DOHH2 (cell line): ENCODE measurements around the gene SCYL1.
"Not testable (repeated sequence)": the region's sequence is repeated elsewhere in the genome, so short reads cannot be mapped to it uniquely, and the experiment has no call there.

ENCODE experiments used
- EZH2phosphoT487 ChIP-seq: fragments of 200-600 bp; sonication (generic); IDR thresholded peaks from 2 replicates; pipeline ENCODE4 v1.6.1; 2017; ENCODE audit warnings: borderline replicate concordance, mild to moderate bottlenecking, antibody characterized with exemption, low read length, moderate library complexity, mixed read lengths
- TF ChIP-seq, protein P1 (sequence below): fragments of 200-600 bp; sonication (generic); IDR thresholded peaks from one replicate; pipeline ENCODE4 v1.5.1; 2014; ENCODE audit warnings: antibody characterized with exemption, mild to moderate bottlenecking, low read depth, low read length; ENCODE audit not compliant: poor library complexity, severe bottlenecking

GRCh38 chr11:65523631-65523968 lies 1.3 kb upstream of the SCYL1 start:
- TF ChIP-seq, protein P1, sequence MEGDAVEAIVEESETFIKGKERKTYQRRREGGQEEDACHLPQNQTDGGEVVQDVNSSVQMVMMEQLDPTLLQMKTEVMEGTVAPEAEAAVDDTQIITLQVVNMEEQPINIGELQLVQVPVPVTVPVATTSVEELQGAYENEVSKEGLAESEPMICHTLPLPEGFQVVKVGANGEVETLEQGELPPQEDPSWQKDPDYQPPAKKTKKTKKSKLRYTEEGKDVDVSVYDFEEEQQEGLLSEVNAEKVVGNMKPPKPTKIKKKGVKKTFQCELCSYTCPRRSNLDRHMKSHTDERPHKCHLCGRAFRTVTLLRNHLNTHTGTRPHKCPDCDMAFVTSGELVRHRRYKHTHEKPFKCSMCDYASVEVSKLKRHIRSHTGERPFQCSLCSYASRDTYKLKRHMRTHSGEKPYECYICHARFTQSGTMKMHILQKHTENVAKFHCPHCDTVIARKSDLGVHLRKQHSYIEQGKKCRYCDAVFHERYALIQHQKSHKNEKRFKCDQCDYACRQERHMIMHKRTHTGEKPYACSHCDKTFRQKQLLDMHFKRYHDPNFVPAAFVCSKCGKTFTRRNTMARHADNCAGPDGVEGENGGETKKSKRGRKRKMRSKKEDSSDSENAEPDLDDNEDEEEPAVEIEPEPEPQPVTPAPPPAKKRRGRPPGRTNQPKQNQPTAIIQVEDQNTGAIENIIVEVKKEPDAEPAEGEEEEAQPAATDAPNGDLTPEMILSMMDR = not testable (repeated sequence)
- not testable (repeated sequence) for TF ChIP-seq EZH2phosphoT487
